Measurements from ENCODE around the gene HTR1D.

Gene HTR1D

GRCh38 chr1:23149114-23149513, 68.2 kb downstream of the HTR1D start:
- no peak for DNase-seq

DNA sequence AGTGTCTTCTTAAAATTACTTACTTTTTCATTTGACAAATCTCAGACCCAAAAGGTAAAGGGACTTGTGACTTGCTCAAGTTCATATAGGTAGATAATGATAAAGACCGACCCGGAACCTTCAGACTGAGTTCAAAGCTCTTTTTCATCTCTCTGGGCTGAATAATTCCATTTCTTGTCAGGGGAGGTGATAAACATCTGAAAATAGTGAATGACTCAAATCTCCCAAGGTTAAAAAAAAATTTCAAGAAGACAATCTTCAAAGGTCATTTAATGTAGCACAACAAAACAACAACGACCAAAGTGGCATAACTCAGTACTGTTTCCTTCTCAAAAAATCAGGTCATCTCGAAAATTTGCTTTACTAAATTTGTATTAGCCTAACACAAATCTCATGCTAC, 69.2 kb downstream of the HTR1D start:
- no peak for DNase-seq

Data from SHP77 treated with DMSO at 0.1 percent for 48 hours (cell line).